GM18861 (cell line): ENCODE results near the gene NSD1.
"Not testable (repeated sequence)": the region's sequence is repeated elsewhere in the genome, so short reads cannot be mapped to it uniquely, and the experiment has no call there.

Experiments
- ATAC-seq: cut with Tn5 transposase; IDR thresholded peaks from one replicate; pipeline ENCODE4 v1.9.1; 2021; ENCODE audit not compliant: unreplicated experiment

The NSD1 gene

GRCh38 chr5:177123789-177124485 is 9.6 kb upstream of the NSD1 start:
- ATAC-seq, result no peak

GRCh38 chr5:177124486-177124991 is 9.0 kb upstream of the NSD1 start:
- no peak for ATAC-seq

- no peak for ATAC-seq
These were observed 6.8 kb upstream of the NSD1 start for GRCh38 chr5:177126771-177127170.

- no peak for ATAC-seq
These were observed 5.0 kb upstream of the NSD1 start for GRCh38 chr5:177128551-177128981.

- no peak for ATAC-seq
These were observed 3.2 kb upstream of the NSD1 start for GRCh38 chr5:177130211-177131018.

- no peak for ATAC-seq
These were observed 2.6 kb upstream of the NSD1 start for GRCh38 chr5:177131019-177131320.

GRCh38 chr5:177131352-177132135 is 2.0 kb upstream of the NSD1 start:
- ATAC-seq, result no peak

GRCh38 chr5:177132136-177133095 is 1.2 kb upstream of the NSD1 start:
- no peak for ATAC-seq

- ATAC-seq, result peak; percentile 18
These were observed 502 bp downstream of the NSD1 start for GRCh38 chr5:177133853-177134696.

- no peak for ATAC-seq
These were observed 1.2 kb downstream of the NSD1 start for GRCh38 chr5:177134697-177135225.

- ATAC-seq, result no peak
These were observed 6.7 kb downstream of the NSD1 start for GRCh38 chr5:177140312-177140711.

- no peak for ATAC-seq
These were observed 7.9 kb downstream of the NSD1 start for GRCh38 chr5:177141496-177141895.

GRCh38 chr5:177142098-177142611 is 8.6 kb downstream of the NSD1 start:
- ATAC-seq, result no peak

GRCh38 chr5:177142778-177143177 is 9.2 kb downstream of the NSD1 start:
- no peak for ATAC-seq

GRCh38 chr5:177146891-177147638 is 13.5 kb downstream of the NSD1 start:
- ATAC-seq, result no peak

GRCh38 chr5:177150061-177150460 is 16.5 kb downstream of the NSD1 start:
- ATAC-seq, result not testable (repeated sequence)

GRCh38 chr5:177154003-177154643 is 20.6 kb downstream of the NSD1 start:
- no peak for ATAC-seq

- ATAC-seq, result no peak
These were observed 28.8 kb downstream of the NSD1 start for GRCh38 chr5:177162379-177162778.
